HL-60 (cell line): ENCODE measurements around the gene CD81.

ENCODE experiments used
- DNase-seq, 2 experiments: peaks; one replicate each; pipeline ENCODE4 v3.0.0-alpha.2; 2010 to 2020; ENCODE audit warnings: low read depth in 1 of 2, low spot score in 1 of 2
- H3K27ac ChIP-seq: fragments of 250-450 bp; sonication (Bioruptor Pico); replicated peaks from 2 replicates; pipeline ENCODE4 v1.5.1; 2020; ENCODE audit warnings: mild to moderate bottlenecking, moderate library complexity
- H3K27me3 ChIP-seq: fragments of 250-450 bp; sonication (Bioruptor Pico); 2 replicates; pipeline ENCODE4 v1.5.1; 2021; ENCODE audit warnings: mild to moderate bottlenecking, moderate library complexity; ENCODE audit not compliant: insufficient read depth, poor library complexity, severe bottlenecking
- H3K4me3 ChIP-seq: replicated peaks from 2 replicates; pipeline ENCODE4 v1.5.1; 2011; ENCODE audit warnings: mild to moderate bottlenecking, control low read depth, low read length; ENCODE audit not compliant: insufficient read depth
- GABPA ChIP-seq: IDR thresholded peaks from 2 replicates; pipeline ENCODE4 v1.6.1; 2012; ENCODE audit warnings: low read depth
- POLR2AphosphoS5 ChIP-seq: IDR thresholded peaks from 2 replicates; pipeline ENCODE4 v1.6.1; 2012; ENCODE audit warnings: low read depth
- SPI1 ChIP-seq: IDR thresholded peaks from 2 replicates; pipeline ENCODE4 v1.6.1; 2012; ENCODE audit warnings: low read depth, mild to moderate bottlenecking, borderline replicate concordance
- TF ChIP-seq, protein P1 (sequence below): IDR thresholded peaks from 2 replicates; pipeline ENCODE4 v1.6.1; 2012; ENCODE audit warnings: low read depth; ENCODE audit not compliant: insufficient replicate concordance
- TF ChIP-seq, protein P2 (sequence below): IDR thresholded peaks from one replicate; pipeline ENCODE4 v1.5.1; 2011; ENCODE audit warnings: low read length, control low read depth, inconsistent platforms; ENCODE audit not compliant: insufficient read depth

CD81 gene

DNA sequence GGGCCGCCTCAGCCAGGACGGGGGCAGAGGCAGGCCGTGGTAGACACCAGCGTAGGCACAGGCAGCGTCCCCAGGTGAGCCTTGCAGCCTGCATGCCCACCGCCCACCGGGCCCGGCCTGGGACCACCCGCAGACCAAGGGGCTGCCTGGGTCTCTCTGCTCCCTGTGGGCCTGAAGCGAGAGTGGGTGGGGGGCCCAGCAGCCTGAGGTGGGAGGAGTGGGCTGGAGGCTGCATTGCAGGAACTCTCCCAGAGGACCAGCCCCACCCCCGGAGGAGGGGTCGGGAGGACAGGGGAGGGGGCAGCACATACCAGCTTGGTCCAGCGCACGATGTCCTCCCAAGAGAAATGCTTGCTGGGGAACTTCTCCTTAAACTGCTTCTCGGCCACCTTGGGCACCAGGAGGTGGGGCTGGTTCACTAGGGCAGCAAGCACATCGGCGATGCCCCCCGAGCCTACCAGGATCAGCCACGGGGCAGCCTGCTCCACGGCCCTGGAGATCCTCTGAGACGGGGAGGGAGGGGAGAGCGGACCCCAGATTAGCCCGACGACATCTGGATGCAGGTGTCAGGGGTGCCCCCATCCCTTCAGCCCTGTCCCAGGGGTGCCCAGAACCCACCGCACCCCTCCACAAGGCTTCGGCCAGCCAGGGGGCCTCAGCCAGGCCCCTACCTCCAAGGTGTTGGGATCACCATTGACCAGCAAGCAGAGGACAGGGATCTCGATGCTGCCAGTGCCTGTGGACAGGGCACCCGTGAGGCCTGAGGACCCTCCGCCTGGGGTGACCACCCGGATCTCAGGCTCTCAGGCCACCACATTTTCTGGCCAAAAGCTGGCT, 41.0 kb downstream of the CD81 start:
- DNase-seq, result no peak
- Histone ChIP-seq H3K27me3 (no peaks in the 10 kb centered on the region), H3K27ac (no peak overlapping the region), H3K4me3 (no peak overlapping the region)
- TF ChIP-seq POLR2AphosphoS5 (no peak), SPI1 (no peak)
- TF ChIP-seq, protein P1, sequence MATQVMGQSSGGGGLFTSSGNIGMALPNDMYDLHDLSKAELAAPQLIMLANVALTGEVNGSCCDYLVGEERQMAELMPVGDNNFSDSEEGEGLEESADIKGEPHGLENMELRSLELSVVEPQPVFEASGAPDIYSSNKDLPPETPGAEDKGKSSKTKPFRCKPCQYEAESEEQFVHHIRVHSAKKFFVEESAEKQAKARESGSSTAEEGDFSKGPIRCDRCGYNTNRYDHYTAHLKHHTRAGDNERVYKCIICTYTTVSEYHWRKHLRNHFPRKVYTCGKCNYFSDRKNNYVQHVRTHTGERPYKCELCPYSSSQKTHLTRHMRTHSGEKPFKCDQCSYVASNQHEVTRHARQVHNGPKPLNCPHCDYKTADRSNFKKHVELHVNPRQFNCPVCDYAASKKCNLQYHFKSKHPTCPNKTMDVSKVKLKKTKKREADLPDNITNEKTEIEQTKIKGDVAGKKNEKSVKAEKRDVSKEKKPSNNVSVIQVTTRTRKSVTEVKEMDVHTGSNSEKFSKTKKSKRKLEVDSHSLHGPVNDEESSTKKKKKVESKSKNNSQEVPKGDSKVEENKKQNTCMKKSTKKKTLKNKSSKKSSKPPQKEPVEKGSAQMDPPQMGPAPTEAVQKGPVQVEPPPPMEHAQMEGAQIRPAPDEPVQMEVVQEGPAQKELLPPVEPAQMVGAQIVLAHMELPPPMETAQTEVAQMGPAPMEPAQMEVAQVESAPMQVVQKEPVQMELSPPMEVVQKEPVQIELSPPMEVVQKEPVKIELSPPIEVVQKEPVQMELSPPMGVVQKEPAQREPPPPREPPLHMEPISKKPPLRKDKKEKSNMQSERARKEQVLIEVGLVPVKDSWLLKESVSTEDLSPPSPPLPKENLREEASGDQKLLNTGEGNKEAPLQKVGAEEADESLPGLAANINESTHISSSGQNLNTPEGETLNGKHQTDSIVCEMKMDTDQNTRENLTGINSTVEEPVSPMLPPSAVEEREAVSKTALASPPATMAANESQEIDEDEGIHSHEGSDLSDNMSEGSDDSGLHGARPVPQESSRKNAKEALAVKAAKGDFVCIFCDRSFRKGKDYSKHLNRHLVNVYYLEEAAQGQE, result no peak
- TF ChIP-seq, protein P2, sequence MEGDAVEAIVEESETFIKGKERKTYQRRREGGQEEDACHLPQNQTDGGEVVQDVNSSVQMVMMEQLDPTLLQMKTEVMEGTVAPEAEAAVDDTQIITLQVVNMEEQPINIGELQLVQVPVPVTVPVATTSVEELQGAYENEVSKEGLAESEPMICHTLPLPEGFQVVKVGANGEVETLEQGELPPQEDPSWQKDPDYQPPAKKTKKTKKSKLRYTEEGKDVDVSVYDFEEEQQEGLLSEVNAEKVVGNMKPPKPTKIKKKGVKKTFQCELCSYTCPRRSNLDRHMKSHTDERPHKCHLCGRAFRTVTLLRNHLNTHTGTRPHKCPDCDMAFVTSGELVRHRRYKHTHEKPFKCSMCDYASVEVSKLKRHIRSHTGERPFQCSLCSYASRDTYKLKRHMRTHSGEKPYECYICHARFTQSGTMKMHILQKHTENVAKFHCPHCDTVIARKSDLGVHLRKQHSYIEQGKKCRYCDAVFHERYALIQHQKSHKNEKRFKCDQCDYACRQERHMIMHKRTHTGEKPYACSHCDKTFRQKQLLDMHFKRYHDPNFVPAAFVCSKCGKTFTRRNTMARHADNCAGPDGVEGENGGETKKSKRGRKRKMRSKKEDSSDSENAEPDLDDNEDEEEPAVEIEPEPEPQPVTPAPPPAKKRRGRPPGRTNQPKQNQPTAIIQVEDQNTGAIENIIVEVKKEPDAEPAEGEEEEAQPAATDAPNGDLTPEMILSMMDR, result no peak

DNA sequence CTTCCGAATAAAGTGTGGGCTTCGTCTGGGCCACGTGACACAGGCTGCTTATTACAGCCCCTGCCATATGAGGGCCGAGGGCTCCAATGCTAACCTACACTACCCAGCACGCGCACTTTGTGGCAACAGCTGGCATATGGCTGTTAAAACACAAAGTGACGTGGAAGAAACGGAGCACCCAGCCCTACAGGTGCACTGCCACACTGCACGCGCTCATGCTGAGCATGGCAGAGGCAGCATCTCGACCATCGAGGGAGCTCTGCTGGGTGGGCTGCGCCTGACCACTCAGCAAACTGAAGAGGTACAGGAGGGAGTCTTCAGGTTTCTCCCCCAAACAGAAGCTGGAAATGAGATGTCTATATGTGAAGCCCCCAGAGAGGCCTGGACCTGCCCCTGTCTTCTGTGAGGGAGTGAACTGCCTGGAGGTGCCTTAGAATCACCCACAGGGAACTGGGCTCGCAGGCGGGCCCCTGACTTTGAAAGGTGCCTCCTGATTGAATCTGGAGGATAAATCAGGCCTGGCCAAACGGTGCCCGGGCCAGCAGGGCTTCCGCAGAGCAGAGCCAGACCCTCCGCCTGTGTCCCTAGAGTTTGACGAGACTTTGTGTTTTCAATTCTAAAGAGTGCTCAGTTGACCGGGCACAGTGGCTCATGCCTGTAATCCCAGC, 41.7 kb downstream of the CD81 start:
- DNase-seq, result no peak
- no peaks in the 10 kb centered on the region for H3K27me3 ChIP-seq
- no peak overlapping the region for H3K4me3 ChIP-seq
- TF ChIP-seq GABPA, result no peak
- TF ChIP-seq, protein P1, result no peak
- TF ChIP-seq SPI1, result no peak
- no peak for TF ChIP-seq POLR2AphosphoS5
- TF ChIP-seq, protein P2, result no peak
- H3K27ac ChIP-seq, result no peak overlapping the region

DNA sequence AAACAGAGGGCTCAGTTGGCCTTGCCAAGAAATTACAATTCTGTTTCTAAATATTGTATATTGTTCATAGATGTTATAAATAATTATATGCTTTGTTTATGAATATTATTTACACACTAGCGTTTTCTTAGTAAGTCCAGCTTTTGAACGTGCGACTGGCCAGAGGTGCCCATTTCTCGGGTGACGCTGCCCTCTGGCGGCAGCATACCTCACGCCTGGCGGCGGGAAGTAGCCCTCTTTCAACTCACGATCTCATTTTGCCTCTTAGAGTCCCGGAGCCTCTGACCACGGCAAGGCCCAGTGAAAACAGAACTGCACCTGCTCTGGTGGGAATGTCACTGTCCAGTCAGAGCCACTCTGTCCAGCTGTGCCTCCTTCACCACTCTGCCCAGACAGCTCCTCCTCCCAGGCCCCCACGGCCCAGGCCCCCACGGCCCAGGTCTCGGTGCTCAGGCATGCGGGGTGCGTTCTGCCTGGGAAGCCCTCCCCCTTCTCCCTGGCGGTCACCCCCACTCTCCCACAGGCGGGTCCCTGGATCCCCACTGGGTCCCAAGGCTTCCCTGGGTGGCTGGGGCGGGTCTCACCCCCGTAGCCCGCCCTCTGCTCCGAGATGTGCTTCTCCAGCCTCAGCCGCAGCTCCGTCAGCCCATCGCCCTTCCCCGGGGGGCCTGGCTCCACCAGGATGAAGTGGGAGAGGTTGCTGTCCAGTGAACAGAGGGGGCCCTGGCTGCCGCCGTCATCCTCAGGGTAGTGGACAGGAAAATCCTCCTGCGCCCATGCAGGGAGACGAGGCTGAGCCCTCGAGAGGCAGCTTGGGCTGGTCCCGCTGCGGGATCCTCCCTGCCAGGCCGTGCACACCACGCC, 42.8 kb downstream of the CD81 start:
- Histone ChIP-seq H3K4me3 (no peak overlapping the region), H3K27me3 (no peaks in the 10 kb centered on the region), H3K27ac (no peak overlapping the region)
- TF ChIP-seq SPI1, result no peak
- TF ChIP-seq, protein P2, result peak; percentile 82
- DNase-seq, result peak in 1 of 2 experiments; percentile 73
